Kidney (tissue), 14 donors: ENCODE results near the gene REV1. TPM values are rescaled to one million over a fixed set of nuclear protein-coding genes. Genes with fewer than 3 reads are reported as not detected.

Source experiments
- DNase-seq, 5 donors: peaks; one replicate each; pipeline ENCODE4 v3.0.0-alpha.2; 2013 to 2020
- FAIRE-seq: peaks from 2 replicates; lab custom pipeline; 2012; peaks lifted over from hg19 to GRCh38; lab: Jason Lieb, UNC
- H3K27ac ChIP-seq, 2 donors: one replicate each; pipeline ENCODE4 v1.7.0; 2013; ENCODE audit warnings: low read depth in 2 of 2, low read length in 2 of 2, inconsistent platforms in 1 of 2
- H3K27me3 ChIP-seq: one replicate; pipeline ENCODE4 v1.7.1; 2013; ENCODE audit warnings: low read length, inconsistent platforms; ENCODE audit not compliant: control insufficient read depth, insufficient read depth
- H3K36me3 ChIP-seq, 3 donors: one replicate each; pipeline versions ENCODE4 v1.7.0 to v1.7.1; 2013; ENCODE audit warnings: low read length in 3 of 3, control low read depth in 1 of 3, inconsistent platforms in 1 of 3; ENCODE audit not compliant: insufficient read depth in 3 of 3, control insufficient read depth in 2 of 3
- H3K4me1 ChIP-seq, 3 donors: one replicate each; pipeline versions ENCODE4 v1.7.0 to v1.7.1; 2013; ENCODE audit warnings: low read length in 3 of 3, inconsistent platforms in 1 of 3, low read depth in 1 of 3; ENCODE audit not compliant: control insufficient read depth in 2 of 3, insufficient read depth in 2 of 3
- H3K4me3 ChIP-seq, 3 donors: one replicate each; pipeline versions ENCODE4 v1.7.0 to v1.8.1; 2013; ENCODE audit warnings: low read length in 3 of 3, control low read depth in 1 of 3, inconsistent platforms in 1 of 3
- H3K9ac ChIP-seq, 3 donors: one replicate each; pipeline versions ENCODE4 v1.7.0 to v1.7.1; 2013; ENCODE audit warnings: low read length in 3 of 3, control low read depth in 1 of 3, inconsistent platforms in 1 of 3
- H3K9me3 ChIP-seq, 3 donors: one replicate each; pipeline versions ENCODE4 v1.7.0 to v1.7.1; 2013; ENCODE audit warnings: low read length in 3 of 3, control low read depth in 1 of 3, inconsistent platforms in 1 of 3; ENCODE audit not compliant: control insufficient read depth in 2 of 3, insufficient read depth in 1 of 3
- CTCF ChIP-seq: IDR thresholded peaks from 3 replicates; pipeline ENCODE4 v1.5.1; 2012; ENCODE audit warnings: mild to moderate bottlenecking, moderate library complexity, borderline replicate concordance; ENCODE audit not compliant: insufficient read depth; ENCODE audit errors: extremely low read depth
- intact Hi-C: fragments of 100-400 bp; cut with DNase I; formaldehyde crosslinking; loops from one replicate; pipeline ENCODE4 v1.11.1; 2022
- polyA plus RNA-seq: library from polyadenylated mRNA; stranded (reverse); fragments of 350-450 nt; fragmentation: Illumina TruSeq; extraction: RNeasy Lipid Tissue Mini Kit (QIAGEN cat#74804); gene quantifications from one replicate; pipeline ENCODE4 v1.2.3, GENCODE V29; 2014; ENCODE audit warnings: low read depth, low replicate concordance; ENCODE audit not compliant: insufficient read depth
- total RNA-seq: library from RNA; stranded (reverse); fragmentation: NEBNext Ultra II Directional; extraction: Animal tissue kit (Norgen Biotek cat#: 25700); gene quantifications from one replicate; pipeline ENCODE4 v1.2.1, GENCODE V29; 2021
- donor health status: control.
- donor health status: control.
- donor health status: control.
- donor health status: control.
- donor health status: control.
- donor health status: DM: yes; HTN: yes; CAD: no.
- donor health status: Normal renal cell carcinoma (clear cell type).

The REV1 gene
- total and polyA plus RNA-seq, 2 donors from 2014 or later = 16.9 to 41.3 TPM

GRCh38 chr2:99448556-99448955, 41.3 kb downstream of the REV1 start:
- Histone ChIP-seq H3K27me3 (no peaks in the 10 kb centered on the region), H3K4me1 (peaks cover 0 to 9% (median 2%) of the 10 kb centered on the region in 3 donors), H3K36me3 (peaks cover 0 to 11% (median 8%) of the 10 kb centered on the region in 3 donors), H3K27ac (no peak overlapping the region), H3K9me3 (no peaks in the 10 kb centered on the region), H3K4me3 (no peak overlapping the region), H3K9ac (no peak overlapping the region)
- TF ChIP-seq CTCF = no peak
- intact Hi-C loops = no loop called here
- FAIRE-seq (no peak), DNase-seq (no peak)

GRCh38 chr2:99445065-99445464, 44.8 kb downstream of the REV1 start:
- no peaks in the 10 kb centered on the region for H3K27me3 ChIP-seq
- peaks cover 0 to 9% (median 2%) of the 10 kb centered on the region in 3 donors for H3K4me1 ChIP-seq
- peaks cover 0 to 9% (median 4%) of the 10 kb centered on the region in 3 donors for H3K36me3 ChIP-seq
- FAIRE-seq (no peak), DNase-seq (no peak)
- H3K27ac ChIP-seq = peak overlapping the region in 1 of 2 donors; percentile 24
- TF ChIP-seq CTCF = no peak
- no peaks in the 10 kb centered on the region for H3K9me3 ChIP-seq
- no peak overlapping the region for H3K9ac ChIP-seq
- no peak overlapping the region for H3K4me3 ChIP-seq
- intact Hi-C loops = no loop called here

GRCh38 chr2:99444222-99444621, 45.6 kb downstream of the REV1 start:
- Histone ChIP-seq H3K4me1 (peaks cover 0 to 9% (median 2%) of the 10 kb centered on the region in 3 donors), H3K9ac (no peak overlapping the region), H3K4me3 (no peak overlapping the region), H3K27ac (no peak overlapping the region), H3K9me3 (no peaks in the 10 kb centered on the region), H3K27me3 (no peaks in the 10 kb centered on the region), H3K36me3 (peaks cover 2 to 9% (median 4%) of the 10 kb centered on the region in 3 donors)
- intact Hi-C loops = no loop called here
- TF ChIP-seq CTCF = no peak
- FAIRE-seq = no peak
- DNase-seq = no peak

GRCh38 chr2:99442837-99443236, 47.0 kb downstream of the REV1 start:
- Histone ChIP-seq H3K27ac (no peak overlapping the region), H3K27me3 (no peaks in the 10 kb centered on the region), H3K4me1 (peaks cover 0 to 3% (median 2%) of the 10 kb centered on the region in 3 donors), H3K36me3 (peaks cover 2 to 13% (median 11%) of the 10 kb centered on the region in 3 donors), H3K9ac (no peak overlapping the region), H3K4me3 (no peak overlapping the region), H3K9me3 (no peaks in the 10 kb centered on the region)
- DNase-seq = no peak
- intact Hi-C loops = no loop called here
- FAIRE-seq = no peak
- no peak for TF ChIP-seq CTCF
